ENCODE results near the gene RAC2.

- TF ChIP-seq CTCF (IDR thresholded peaks at IDR 0.05; ENCODE audit: poor library complexity): no peak
- no peak for TF ChIP-seq EZH2 (IDR thresholded peaks at IDR 0.05; ENCODE audit: borderline replicate concordance)
- no peak for TF ChIP-seq EZH2phosphoT487 (IDR thresholded peaks at IDR 0.05; ENCODE audit: low read depth, severe bottlenecking, unreplicated experiment)
Observed at GRCh38 chr22:37249986-37250385, 5.9 kb upstream of the RAC2 start.
